ENCODE results near the gene IGFBP1.

The IGFBP1 gene

DNA sequence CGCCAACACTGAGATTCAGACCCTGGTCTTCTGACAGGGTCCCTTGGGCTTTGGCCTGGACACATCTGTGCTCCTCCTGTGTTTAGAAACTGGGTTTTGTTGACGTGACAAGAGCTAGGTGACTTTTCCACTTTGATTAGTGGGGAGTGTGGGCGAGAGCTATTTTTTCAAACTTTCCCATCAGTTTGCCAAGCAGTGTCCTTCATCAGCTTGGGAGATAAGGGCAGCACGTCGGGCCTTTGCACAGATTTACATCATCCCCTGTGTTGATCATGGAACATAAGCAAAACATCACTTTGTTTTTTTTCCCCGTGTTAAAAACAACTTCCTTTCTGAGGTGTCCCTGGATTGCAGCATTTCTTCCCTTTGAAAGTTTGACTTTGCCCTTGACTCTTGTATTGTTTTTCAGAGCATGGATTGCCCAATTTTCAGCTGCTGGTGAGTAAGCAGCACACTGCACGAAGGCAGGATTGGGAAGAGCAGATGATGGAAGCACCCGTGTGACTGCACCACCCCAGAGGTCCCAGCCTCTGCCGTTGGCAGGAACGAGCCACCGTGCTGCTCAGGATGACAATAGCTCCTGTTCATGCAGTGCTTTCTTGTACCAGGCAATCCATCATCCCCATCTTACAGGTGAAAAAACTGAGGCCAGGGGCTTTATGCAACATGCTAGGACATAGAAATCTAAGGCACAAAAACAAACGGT, 6.4 kb upstream of the IGFBP1 start:
- POLR2A ChIA-PET: no interaction called here

GRCh38 chr7:45882465-45882810, 5.8 kb upstream of the IGFBP1 start:
- POLR2A ChIA-PET: no interaction called here
- no peak for DNase-seq (ENCODE audit: low read depth, low spot score)
- CTCF ChIA-PET: interaction anchor here (0.8 to 1.1 kb wide), 2 partner anchors 8 to 9 kb away, joined by 3 to 5 read pairs; no protein-coding TSS in a partner anchor
- no peak for TF ChIP-seq CTCF (IDR thresholded peaks at IDR 0.05; ENCODE audit: insufficient read depth, low read length, missing control alignments)
- H3K4me3 ChIP-seq (ENCODE audit: low read depth, low read length): no peak overlapping the region

More for the DNA sequence above, 6.4 kb upstream of the IGFBP1 start:
- no peak for DNase-seq (ENCODE audit: low read depth, low spot score)
- CTCF ChIA-PET: interaction anchor here (0.8 to 1.1 kb wide), 2 partner anchors 9 to 11 kb away, joined by 3 to 5 read pairs; no protein-coding TSS in a partner anchor
- no peak overlapping the region for H3K4me3 ChIP-seq (ENCODE audit: low read depth, low read length)
- TF ChIP-seq CTCF (IDR thresholded peaks at IDR 0.05; ENCODE audit: insufficient read depth, low read length, missing control alignments): no peak

- no peak for TF ChIP-seq CTCF (IDR thresholded peaks at IDR 0.05; ENCODE audit: insufficient read depth, low read length, missing control alignments)
- CTCF ChIA-PET: no interaction called here
- no peak for DNase-seq (ENCODE audit: low read depth, low spot score)
- POLR2A ChIA-PET: no interaction called here
- H3K4me3 ChIP-seq (ENCODE audit: low read depth, low read length): no peak overlapping the region
Measured at GRCh38 chr7:45884136-45884535, 4.2 kb upstream of the IGFBP1 start.

DNA sequence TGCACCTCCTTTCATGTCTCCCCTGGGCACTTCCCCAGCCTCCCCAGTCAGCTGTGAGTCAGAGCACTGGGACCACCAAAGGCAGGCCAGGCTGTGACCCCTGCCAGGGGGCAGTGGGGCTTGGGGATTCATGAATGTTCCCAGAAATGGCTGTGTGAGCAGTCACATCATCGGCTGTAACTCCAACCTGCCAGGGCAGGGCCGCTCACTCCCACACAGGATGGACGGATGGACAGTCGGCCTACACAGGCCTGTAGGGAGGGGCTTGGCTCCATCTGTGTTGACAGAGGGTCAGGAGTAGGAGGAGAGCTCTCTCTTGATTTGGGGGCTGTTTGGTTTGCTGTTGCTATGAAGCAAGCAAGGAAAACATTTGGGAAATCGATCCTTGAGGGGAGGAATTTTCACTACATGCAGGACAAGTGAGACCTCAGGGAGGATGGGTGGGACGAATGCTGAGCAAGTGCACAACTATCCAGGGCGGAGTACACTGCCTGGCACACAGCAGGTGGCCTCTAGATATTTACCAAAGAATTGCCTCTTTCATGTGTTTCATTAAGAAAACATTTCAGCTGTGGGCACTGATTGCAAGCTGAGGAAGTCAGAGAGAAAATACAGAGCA, 2.9 kb upstream of the IGFBP1 start:
- DNase-seq (ENCODE audit: low read depth, low spot score): no peak
- no peak overlapping the region for H3K4me3 ChIP-seq (ENCODE audit: low read depth, low read length)
- ChIA-PET POLR2A (no interaction called here), CTCF (interaction anchor here (1.0 kb wide), 1 partner anchor 33 kb away, joined by 3 read pairs; no protein-coding TSS in a partner anchor)
- no peak for TF ChIP-seq CTCF (IDR thresholded peaks at IDR 0.05; ENCODE audit: insufficient read depth, low read length, missing control alignments)

GRCh38 chr7:45886931-45887667, 1.2 kb upstream of the IGFBP1 start:
- DNase-seq (ENCODE audit: low read depth, low spot score): no peak
- ChIA-PET CTCF (interaction anchor here (0.6 kb wide), 1 partner anchor 504 kb away, joined by 3 read pairs; no protein-coding TSS in a partner anchor), POLR2A (no interaction called here)
- no peak for TF ChIP-seq CTCF (IDR thresholded peaks at IDR 0.05; ENCODE audit: insufficient read depth, low read length, missing control alignments)
- no peak overlapping the region for H3K4me3 ChIP-seq (ENCODE audit: low read depth, low read length)

- ChIA-PET CTCF (interaction anchor here (1.2 to 5.0 kb wide), 9 partner anchors 9 to 1377 kb away, joined by 3 to 63 read pairs (median 3); no protein-coding TSS in a partner anchor), POLR2A (interaction anchor here (1.1 kb wide), 1 partner anchor 32 kb away, joined by 7 read pairs; the partner anchor contains the start of gene IGFBP3)
- peak overlapping the region; percentile 54 for H3K4me3 ChIP-seq (ENCODE audit: low read depth, low read length)
- no peak for TF ChIP-seq CTCF (IDR thresholded peaks at IDR 0.05; ENCODE audit: insufficient read depth, low read length, missing control alignments)
- DNase-seq (ENCODE audit: low read depth, low spot score): no peak
Measured at GRCh38 chr7:45888993-45889366, 692 bp downstream of the IGFBP1 start.

Measured in AG04449 (cell line).